HFFc6 (cell line): ENCODE results near the gene DES. TPM values are rescaled to one million over a fixed set of nuclear protein-coding genes. Genes with fewer than 3 reads are reported as not detected.

Experiments
- total RNA-seq, 6 experiments: library from RNA; stranded (reverse); fragmentation: NEBNext Ultra II Directional; extraction: Animal tissue kit (Norgen Biotek cat#: 25700); gene quantifications; 2 replicates in 1 of 6; 3 replicates in 5 of 6; pipeline ENCODE4 v1.2.3, GENCODE V29; 2021

Gene DES
- total RNA-seq, 6 experiments from 2014 or later, result 0.12 to 0.37 (median 0.19) TPM; not detected in 1

Other genes with a start within 250 kb of the DES start
- gene SLC23A3, start 248.3 kb upstream of the DES start, total RNA-seq, result 1 to 10 TPM in 2 of 6 experiments, under 1 TPM in 4; 0.36 to 1.5 (median 0.88) TPM
- gene CNPPD1, start 241.5 kb upstream of the DES start, total RNA-seq, result 10 to 100 TPM; 37.9 to 46.2 (median 42.2) TPM
- gene RETREG2, start 240.1 kb upstream of the DES start, total RNA-seq, result 100 to 1,000 TPM in 1 of 6 experiments, 10 to 100 TPM in 5; 77.3 to 102 (median 85.5) TPM
- gene ZFAND2B, start 211.6 kb upstream of the DES start, total RNA-seq, result 10 to 100 TPM; 28.8 to 39.6 (median 33.1) TPM
- 10 to 100 TPM; 12.5 to 16.5 (median 13.9) TPM for gene ABCB6, start 199.4 kb upstream of the DES start, total RNA-seq
- gene ATG9A, start 188.7 kb upstream of the DES start, total RNA-seq, result 10 to 100 TPM; 50.5 to 58.8 (median 52.5) TPM
- gene ANKZF1, start 188.6 kb upstream of the DES start, total RNA-seq, result 10 to 100 TPM; 11.7 to 18.9 (median 15.4) TPM
- 1 to 10 TPM; 4.4 to 7.6 (median 5.5) TPM for gene GLB1L, start 172.9 kb upstream of the DES start, total RNA-seq
- gene STK16, start 172.9 kb upstream of the DES start, total RNA-seq, result 10 to 100 TPM; 25.1 to 30.7 (median 28.2) TPM
- gene TUBA4B, start 165.1 kb upstream of the DES start, total RNA-seq, result not detected
- gene TUBA4A, start 164.5 kb upstream of the DES start, total RNA-seq, result 10 to 100 TPM; 40.4 to 66.3 (median 48.2) TPM
- gene DNAJB2, start 139.0 kb upstream of the DES start, total RNA-seq, result 10 to 100 TPM; 39.7 to 45.4 (median 41.5) TPM
- 10 to 100 TPM in 5 of 6 experiments, 1 to 10 TPM in 1; 5.2 to 18.3 (median 15.2) TPM for gene PTPRN, start 109.0 kb upstream of the DES start, total RNA-seq
- not detected for gene RESP18, start 85.6 kb upstream of the DES start, total RNA-seq
- gene DNPEP, start 30.5 kb upstream of the DES start, total RNA-seq, result 10 to 100 TPM; 46.9 to 59.4 (median 53.0) TPM
- 10 to 100 TPM; 80.9 to 89.5 (median 84.7) TPM for gene SPEG, start 16.5 kb downstream of the DES start, total RNA-seq
- 10 to 100 TPM; 68.9 to 85.3 (median 74.1) TPM for gene GMPPA, start 80.5 kb downstream of the DES start, total RNA-seq
- gene ASIC4, start 96.1 kb downstream of the DES start, total RNA-seq, result under 1 TPM in 3 of 6 experiments, not detected in 3; 0.05 to 0.19 (median 0.07) TPM
- 100 to 1,000 TPM; 116 to 190 (median 139) TPM for gene CHPF, start 125.4 kb downstream of the DES start, total RNA-seq
- 1 to 10 TPM; 2.3 to 2.8 (median 2.7) TPM for gene TMEM198, start 125.7 kb downstream of the DES start, total RNA-seq
- gene OBSL1, start 153.2 kb downstream of the DES start, total RNA-seq, result 10 to 100 TPM; 60.0 to 85.2 (median 65.8) TPM
- gene INHA, start 153.9 kb downstream of the DES start, total RNA-seq, result under 1 TPM in 5 of 6 experiments, not detected in 1; 0.14 to 0.45 (median 0.25) TPM
- 10 to 100 TPM; 17.4 to 21.5 (median 18.9) TPM for gene STK11IP, start 179.5 kb downstream of the DES start, total RNA-seq
- gene SLC4A3, start 209.3 kb downstream of the DES start, total RNA-seq, result 10 to 100 TPM in 1 of 6 experiments, 1 to 10 TPM in 5; 3.7 to 13.5 (median 4.3) TPM